Astrocyte (in vitro differentiated cells and primary cell): ENCODE measurements around the gene MYO1G.

Source experiments
- EZH2 ChIP-seq: IDR thresholded peaks from 2 replicates; pipeline ENCODE4 v1.6.1; 2012; ENCODE audit warnings: mild to moderate bottlenecking, low read length, inconsistent platforms; ENCODE audit not compliant: insufficient read depth
- TF ChIP-seq, protein P1 (sequence below): IDR thresholded peaks from 2 replicates; pipeline ENCODE4 v1.5.1; 2011; ENCODE audit warnings: low read depth, mild to moderate bottlenecking, inconsistent platforms, low read length, moderate library complexity; ENCODE audit not compliant: insufficient read depth

DNA sequence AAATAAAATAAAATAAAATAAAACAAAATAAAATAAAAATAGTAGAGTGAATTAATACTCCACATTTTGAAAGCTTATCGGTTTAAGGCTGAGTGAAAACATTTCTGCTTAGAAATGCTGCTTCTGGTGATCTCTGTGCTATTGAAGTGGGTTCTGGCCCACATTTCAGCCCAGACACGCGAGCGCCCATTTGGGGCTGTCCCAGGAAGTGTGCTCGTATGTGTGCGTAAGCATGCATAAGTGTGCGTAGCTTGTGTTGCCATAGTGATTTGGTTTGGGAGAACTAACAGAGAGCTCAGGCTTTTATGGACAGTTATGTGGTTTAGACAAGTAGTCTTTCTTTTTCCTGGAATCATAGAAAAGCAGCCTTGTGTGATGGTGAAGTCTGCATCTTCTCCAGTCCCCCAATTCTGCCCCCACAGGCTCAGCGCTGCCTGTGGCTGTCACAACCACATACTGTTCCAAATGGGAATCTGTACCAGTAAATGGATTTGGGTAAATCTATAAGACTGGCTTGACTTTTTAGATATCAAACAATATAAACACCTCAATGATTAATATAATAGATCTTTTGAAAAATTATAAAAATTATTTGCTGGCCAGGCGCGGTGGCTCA, 63.7 kb downstream of the MYO1G start:
- TF ChIP-seq, protein P1, sequence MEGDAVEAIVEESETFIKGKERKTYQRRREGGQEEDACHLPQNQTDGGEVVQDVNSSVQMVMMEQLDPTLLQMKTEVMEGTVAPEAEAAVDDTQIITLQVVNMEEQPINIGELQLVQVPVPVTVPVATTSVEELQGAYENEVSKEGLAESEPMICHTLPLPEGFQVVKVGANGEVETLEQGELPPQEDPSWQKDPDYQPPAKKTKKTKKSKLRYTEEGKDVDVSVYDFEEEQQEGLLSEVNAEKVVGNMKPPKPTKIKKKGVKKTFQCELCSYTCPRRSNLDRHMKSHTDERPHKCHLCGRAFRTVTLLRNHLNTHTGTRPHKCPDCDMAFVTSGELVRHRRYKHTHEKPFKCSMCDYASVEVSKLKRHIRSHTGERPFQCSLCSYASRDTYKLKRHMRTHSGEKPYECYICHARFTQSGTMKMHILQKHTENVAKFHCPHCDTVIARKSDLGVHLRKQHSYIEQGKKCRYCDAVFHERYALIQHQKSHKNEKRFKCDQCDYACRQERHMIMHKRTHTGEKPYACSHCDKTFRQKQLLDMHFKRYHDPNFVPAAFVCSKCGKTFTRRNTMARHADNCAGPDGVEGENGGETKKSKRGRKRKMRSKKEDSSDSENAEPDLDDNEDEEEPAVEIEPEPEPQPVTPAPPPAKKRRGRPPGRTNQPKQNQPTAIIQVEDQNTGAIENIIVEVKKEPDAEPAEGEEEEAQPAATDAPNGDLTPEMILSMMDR, result no peak
- no peak for TF ChIP-seq EZH2
